ENCODE measurements around the gene SRP54. TPM values are rescaled to one million over a fixed set of nuclear protein-coding genes. Genes with fewer than 3 reads are reported as not detected.

SRP54 gene
- total and polyA plus RNA-seq, 2 of the 8 experiments (the other 6 are each of a cell fraction or from before 2014, with no cell fraction given): 19.7 to 60.0 TPM

DNA sequence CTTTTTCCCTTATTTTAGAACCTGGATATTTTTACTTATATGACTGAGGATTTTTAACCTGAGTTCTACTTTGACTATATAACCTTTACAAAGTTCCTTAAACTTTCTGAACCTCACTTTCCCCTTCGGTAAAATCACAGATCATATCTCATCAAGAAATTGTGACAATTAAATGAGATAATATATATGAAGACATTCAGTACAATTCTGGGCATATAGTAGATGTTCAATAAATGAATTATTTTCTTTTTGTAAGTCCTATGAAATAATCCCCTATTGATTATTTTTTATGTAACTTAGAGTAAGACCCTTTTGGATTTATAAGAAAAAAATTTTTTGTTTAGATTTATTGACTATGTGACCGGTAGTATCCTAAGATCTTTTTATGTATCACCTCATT is 45.6 kb downstream of the SRP54 start:
- H3K79me2 ChIP-seq (ENCODE audit: control insufficient read depth in 1 of 2, insufficient read depth in 2 of 2, low read length in 2 of 2): no peaks in the 10 kb centered on the region
- H3K4me1 ChIP-seq (replicated peaks in 1 of 4; ENCODE audit: control insufficient read depth in 3 of 4, insufficient read depth in 4 of 4, low read length in 3 of 4): no peaks in the 10 kb centered on the region
- no peaks in the 10 kb centered on the region for H3K79me1 ChIP-seq (ENCODE audit: low read depth, low read length)
- no peak for TF ChIP-seq SP1 (IDR thresholded peaks at IDR 0.05; ENCODE audit: low read depth, low read length)
- TF ChIP-seq, protein P1, sequence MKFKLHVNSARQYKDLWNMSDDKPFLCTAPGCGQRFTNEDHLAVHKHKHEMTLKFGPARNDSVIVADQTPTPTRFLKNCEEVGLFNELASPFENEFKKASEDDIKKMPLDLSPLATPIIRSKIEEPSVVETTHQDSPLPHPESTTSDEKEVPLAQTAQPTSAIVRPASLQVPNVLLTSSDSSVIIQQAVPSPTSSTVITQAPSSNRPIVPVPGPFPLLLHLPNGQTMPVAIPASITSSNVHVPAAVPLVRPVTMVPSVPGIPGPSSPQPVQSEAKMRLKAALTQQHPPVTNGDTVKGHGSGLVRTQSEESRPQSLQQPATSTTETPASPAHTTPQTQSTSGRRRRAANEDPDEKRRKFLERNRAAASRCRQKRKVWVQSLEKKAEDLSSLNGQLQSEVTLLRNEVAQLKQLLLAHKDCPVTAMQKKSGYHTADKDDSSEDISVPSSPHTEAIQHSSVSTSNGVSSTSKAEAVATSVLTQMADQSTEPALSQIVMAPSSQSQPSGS (IDR thresholded peaks at IDR 0.05; ENCODE audit: low read length): no peak
- no peak for TF ChIP-seq JUN (IDR thresholded peaks at IDR 0.05; ENCODE audit: low read depth, low read length)
- no peak for TF ChIP-seq CBX5 (IDR thresholded peaks at IDR 0.05; ENCODE audit: low read depth, low read length)
- no peak for TF ChIP-seq E2F6 (IDR thresholded peaks at IDR 0.05)
- H3K18ac ChIP-seq (ENCODE audit: extremely low read depth, low read length): no peak overlapping the region
- no peaks in the 10 kb centered on the region for H4K20me1 ChIP-seq (replicated peaks in 1 of 2; ENCODE audit: control insufficient read depth in 1 of 2, insufficient read depth in 2 of 2, low read length in 2 of 2)
- DNase-seq (ENCODE audit: low read depth in 1 of 2, low spot score in 2 of 2) (no peak), FAIRE-seq (no peak)
- H3K9me3 ChIP-seq (ENCODE audit: insufficient read depth in 2 of 2, low read depth in 1 of 2, low read length in 1 of 2): peaks cover 3 to 5% of the 10 kb centered on the region in 2 experiments; a peak in 2 of 4 replicates
- POLR2A ChIA-PET (ENCODE audit: partially characterized antibody): no interaction called here
- no peak overlapping the region for H3K56ac ChIP-seq (replicated peaks; ENCODE audit: insufficient read length, low read depth, low read length)
- no peak overlapping the region for H3K4me3 ChIP-seq (ENCODE audit: extremely low read depth in 1 of 4, insufficient read depth in 2 of 4, low read depth in 3 of 4, low read length in 4 of 4)
- H2BK20ac ChIP-seq (ENCODE audit: low read length): no peak overlapping the region
- no peak overlapping the region for H3K9ac ChIP-seq (replicated peaks in 1 of 4; ENCODE audit: extremely low read depth in 1 of 4, low read depth in 3 of 4, low read length in 3 of 4)
- no peak overlapping the region for H4K8ac ChIP-seq (ENCODE audit: extremely low read depth, insufficient read depth, low read length)
- no peak overlapping the region for H2BK5ac ChIP-seq (ENCODE audit: low read depth, low read length)
- H2BK120ac ChIP-seq (replicated peaks; ENCODE audit: low read depth, low read length): no peak overlapping the region
- no peak overlapping the region for H2BK15ac ChIP-seq (ENCODE audit: low read length)
- no peak overlapping the region for H4K91ac ChIP-seq (replicated peaks; ENCODE audit: insufficient read length, low read length)
- peaks cover 0 to 36% (median 15%) of the 10 kb centered on the region in 4 experiments; a peak in 5 of 8 replicates for H3K36me3 ChIP-seq (ENCODE audit: control insufficient read depth in 2 of 4, insufficient read depth in 4 of 4, low read length in 3 of 4)
- no peak overlapping the region for H2AFZ ChIP-seq (ENCODE audit: low read length)
- H2BK12ac ChIP-seq (ENCODE audit: low read depth, low read length): no peak overlapping the region
- H3K27ac ChIP-seq (ENCODE audit: low read depth, low read length): no peak overlapping the region
- H3K23ac ChIP-seq (ENCODE audit: insufficient read length): no peak overlapping the region
- no peak overlapping the region for H4K5ac ChIP-seq (ENCODE audit: insufficient read length, low read depth, low read length)
- no peak overlapping the region for H3K4me2 ChIP-seq (ENCODE audit: insufficient read depth in 1 of 2, low read depth in 2 of 2, low read length in 2 of 2)
- WGBS, 2 experiments (ENCODE audit: extremely low coverage in 1 of 2, insufficient coverage in 1 of 2, insufficient read length in 1 of 2, insufficient replicate concordance in 2 of 2, low coverage in 1 of 2, low lambda C conversion rate in 2 of 2, missing lambda C conversion rate in 1 of 2): 95% methylated on average over 2 of the region's 2 CpGs; no CpG with 5 or more reads in 1 of the 2 experiments
- H2AK5ac ChIP-seq (ENCODE audit: low read depth, low read length): no peak overlapping the region
- CTCF ChIA-PET (ENCODE audit: partially characterized antibody): no interaction called here
- H3K23me2 ChIP-seq (ENCODE audit: low read depth, low read length): no peaks in the 10 kb centered on the region
- H3K14ac ChIP-seq (ENCODE audit: insufficient read length): no peak overlapping the region
- no peaks in the 10 kb centered on the region for H3K27me3 ChIP-seq (replicated peaks in 1 of 4; ENCODE audit: control insufficient read depth in 3 of 4, extremely low read depth in 1 of 4, insufficient read depth in 3 of 4, low read length in 3 of 4)
- no peak overlapping the region for H3K4ac ChIP-seq (replicated peaks; ENCODE audit: insufficient read length, low read depth, low read length)

Data from H1 (cell line).